ENCODE data around the gene TMEM258.
A peak's percentile ranks its signal among the peaks of the same experiment; 100 is the strongest.

The TMEM258 gene

DNA sequence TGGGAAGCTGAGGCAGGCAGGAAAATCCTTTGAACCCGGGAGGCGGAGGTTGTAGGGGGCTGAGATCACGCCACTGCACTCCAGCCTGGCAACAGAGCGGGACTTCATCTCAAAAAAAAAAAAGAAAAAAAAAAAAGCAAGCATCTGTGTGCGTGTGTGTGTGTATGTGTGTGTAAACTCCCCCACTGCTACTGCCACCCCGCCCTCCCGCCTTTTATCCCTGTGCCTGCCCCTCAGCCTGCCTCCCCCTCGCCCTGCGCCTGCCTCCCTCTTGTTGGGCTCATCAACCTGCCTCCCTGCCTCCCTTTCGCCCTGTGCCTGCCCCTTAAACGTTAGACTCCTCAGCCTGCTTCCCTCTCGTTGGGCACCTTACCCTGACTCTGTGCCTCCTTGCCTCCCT lies 18.0 kb downstream of the TMEM258 start:
- no peak for DNase-seq

DNA sequence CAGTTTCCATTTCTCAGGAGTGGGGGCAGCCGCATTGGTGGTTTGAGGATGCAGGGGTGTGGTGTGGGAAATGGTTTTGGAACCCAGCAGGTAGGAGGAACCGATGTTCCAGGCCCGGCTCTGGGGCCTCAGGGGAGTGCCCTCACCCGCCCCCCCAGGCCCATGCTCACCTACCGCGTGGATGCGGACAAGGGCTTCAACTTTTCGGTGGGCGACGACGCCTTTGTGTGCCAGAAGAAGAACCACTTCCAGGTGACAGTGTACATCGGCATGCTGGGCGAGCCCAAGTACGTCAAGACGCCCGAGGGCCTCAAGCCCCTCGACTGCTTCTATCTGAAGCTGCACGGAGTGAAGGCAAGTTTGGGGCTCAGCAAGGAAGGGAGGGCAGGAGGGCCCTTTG lies 18.6 kb downstream of the TMEM258 start:
- no peak for DNase-seq

DNA sequence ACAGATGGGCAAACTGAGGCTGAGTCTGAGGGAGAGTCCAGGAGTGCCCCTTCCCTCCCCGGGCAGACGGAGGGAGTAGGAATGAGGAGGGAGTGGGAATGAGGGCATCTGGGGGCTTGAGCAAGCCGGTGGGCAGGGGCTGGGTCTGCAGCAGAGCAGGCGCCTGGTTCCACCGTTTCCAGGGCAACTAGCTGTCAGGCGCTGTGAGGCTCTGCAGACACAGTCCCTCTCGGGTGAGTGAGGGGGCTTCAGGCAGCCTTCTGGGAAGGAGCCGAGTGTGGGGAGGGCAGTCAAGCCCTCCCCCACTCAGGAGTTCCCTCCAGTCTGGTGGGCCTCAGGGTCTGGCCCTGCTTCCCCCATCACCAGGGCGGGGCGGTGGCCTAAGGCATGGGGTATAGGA lies 19.0 kb downstream of the TMEM258 start:
- no peak for DNase-seq

DNA sequence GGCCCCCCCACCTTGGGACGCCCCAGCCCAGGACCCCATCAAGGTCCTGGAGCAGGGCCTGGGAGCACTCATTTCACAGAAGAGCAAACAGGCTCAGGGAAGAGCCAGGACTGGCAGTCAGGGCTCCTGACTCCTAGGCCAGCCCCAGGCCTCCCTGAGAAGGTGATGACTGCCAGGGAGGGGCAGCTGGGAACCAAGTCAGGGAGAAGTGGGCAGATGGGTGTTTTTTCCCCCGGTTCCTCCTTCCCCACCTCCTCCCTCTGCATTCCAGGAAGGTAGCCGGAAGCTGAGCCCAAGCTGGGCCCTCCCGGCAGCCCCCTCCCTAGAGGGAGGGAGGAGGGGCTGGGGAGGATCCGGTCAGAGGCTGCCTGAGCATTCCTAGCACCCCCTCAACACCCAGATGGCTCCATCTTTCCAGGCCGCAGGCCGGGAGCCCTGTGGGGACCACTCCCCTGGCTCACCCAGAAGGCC lies 20.4 kb downstream of the TMEM258 start:
- no peak for DNase-seq

DNA sequence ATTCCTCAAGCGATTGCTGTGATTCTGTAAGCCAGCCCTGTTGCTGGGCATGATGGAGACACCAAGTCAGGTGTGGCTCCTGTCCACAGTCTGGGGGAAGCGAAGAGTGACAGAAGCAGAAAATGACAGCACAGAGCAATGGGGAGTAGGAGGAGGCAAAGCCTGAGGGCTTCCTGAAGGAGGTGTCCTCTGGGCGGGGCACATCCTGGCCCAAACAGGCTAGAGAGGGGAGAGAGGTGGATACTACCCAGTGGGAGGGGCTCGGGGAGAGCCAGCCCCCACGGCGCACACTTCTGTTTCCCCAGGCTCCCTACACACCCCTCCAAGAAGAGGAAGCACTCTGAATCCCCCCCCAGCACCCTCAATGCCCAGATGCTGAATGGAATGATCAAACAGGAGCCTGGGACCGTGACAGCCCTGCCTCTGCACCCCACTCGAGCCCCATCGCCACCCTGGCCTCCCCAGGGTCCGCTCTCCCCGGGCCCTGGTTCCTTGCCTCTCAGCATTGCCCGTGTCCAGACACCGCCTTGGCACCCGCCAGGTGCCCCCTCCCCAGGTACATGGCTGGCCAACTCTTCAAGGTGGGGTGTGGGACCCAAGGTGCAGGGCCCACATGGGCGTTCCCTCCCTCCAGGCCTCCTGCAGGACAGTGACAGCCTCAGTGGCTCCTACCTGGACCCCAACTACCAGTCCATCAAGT lies 21.1 kb downstream of the TMEM258 start:
- peak; percentile 19 for DNase-seq

DNA sequence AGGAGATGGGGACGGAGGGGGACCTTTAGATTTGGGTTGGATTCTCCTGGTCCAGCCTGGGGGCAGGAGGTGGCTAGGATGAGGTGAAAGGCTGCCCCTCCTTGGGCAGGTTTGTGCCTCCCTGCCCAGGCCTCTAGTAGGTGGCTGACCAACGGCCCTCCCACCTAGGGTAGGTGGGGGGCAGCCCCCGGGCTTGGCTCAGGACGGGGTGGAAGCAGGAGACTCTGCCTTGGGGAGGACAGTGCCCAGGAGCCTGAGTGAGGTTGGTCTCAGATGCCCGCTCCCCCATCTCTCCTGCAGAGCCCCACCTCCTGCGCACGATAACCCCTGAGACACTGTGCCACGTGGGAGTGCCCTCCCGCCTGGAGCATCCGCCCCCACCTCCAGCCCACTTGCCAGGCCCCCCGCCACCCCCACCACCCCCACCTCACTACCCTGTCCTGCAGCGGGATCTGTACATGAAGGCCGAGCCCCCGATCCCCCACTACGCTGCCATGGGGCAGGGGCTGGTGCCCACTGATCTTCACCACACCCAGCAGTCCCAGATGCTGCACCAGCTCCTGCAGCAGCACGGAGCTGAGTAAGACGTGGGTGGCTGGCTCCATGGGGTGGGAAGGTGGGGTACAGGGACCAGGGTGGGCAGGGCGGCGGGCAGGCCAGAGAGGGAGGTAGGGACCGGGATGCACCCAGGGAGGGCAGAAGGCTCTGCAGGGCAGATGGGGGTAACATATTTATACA lies 22.3 kb downstream of the TMEM258 start:
- no peak for DNase-seq

DNA sequence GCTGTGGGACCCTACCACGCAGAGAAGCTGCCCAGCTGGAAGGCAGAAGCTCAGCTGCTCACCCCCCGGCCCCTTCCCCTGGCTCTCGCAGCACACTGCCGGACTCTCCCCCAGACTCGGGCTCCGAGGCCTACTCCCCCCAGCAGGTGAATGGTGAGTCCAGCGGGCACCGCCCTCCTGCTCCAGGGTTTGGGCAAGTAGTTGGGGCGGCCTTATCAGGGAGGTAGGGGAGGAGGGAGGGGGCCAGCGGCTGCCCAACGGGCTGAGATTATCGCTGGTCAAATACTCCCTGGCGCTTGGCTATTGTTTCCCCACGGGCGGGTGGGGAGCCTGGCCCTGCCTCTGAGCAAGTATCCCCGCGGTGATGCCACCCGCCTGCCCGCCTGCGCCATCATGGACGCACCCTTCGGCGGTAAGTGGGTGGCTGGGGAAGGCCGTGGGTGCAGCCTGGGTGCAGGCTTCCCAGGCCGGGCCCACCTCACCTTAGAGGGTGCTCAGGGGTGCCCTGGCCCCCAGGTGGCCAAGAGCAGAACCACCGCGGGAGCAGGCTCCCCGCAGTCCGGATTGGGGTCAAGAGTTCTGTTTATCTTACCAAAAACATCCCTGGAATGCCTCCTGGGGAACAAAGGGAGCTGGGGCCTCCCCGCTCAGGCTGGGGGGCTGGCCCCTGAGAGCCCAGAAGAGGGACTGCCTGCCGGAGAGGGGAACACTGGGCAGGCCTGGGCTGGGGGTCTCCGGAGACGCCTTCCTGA lies 23.1 kb downstream of the TMEM258 start:
- no peak for DNase-seq

DNA sequence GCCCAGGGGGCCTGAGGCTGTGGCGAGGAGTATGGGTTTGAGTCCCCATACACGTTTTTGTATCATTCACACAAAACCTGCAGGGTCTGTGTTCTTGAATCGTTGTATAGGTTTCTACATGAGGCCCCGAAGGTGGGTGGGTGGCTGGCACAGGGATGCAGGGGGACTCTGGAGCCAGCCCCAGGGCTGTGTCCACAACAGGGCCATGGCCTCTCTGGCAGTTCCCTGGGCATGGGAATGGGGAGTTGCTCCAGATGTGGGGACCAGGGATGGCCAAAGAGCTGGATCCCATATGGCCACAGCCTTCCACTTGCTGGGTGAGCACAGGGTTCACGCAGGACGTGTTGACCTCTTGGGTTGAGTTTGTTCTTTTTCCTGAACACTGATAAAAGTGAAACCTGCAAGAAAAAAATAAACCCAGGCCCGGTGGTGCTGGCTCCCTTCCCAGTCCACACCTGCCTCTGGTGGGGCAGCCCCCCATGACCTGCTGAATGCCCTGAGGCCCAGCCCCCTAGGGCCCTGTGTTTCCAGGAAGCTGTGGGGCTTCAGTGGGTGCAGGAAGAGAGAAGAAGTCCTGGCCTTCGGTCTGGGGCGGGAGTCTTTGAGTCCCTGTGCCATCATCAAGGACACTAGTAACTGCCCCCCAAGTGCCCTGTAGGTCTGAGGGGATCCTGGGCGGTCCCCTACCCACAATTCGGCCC lies 23.9 kb downstream of the TMEM258 start:
- DNase-seq, result no peak

DNA sequence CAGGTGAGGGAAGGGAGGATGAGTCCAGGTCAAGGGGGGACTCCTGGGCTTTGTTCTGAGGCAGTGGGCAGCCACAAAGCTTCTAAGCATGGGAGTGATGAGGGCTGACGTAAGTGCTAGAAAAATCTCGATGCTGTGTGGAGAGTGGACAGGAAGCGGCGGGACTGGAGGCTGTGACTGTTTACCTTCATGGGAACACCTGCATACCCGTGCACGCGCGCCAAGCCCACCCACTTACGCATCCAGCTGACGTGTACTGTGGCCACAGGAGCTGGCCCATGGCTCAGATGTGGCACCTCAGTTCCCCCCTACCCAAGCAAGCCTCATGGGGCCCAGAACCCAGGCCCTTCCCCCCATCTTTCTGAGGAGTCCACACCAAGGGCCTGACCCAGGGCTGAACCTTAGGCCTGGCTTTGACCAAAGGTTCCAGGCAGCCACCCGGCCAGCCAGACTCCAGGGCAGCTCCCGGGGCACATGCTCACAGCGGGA lies 26.0 kb downstream of the TMEM258 start:
- no peak for DNase-seq

DNA sequence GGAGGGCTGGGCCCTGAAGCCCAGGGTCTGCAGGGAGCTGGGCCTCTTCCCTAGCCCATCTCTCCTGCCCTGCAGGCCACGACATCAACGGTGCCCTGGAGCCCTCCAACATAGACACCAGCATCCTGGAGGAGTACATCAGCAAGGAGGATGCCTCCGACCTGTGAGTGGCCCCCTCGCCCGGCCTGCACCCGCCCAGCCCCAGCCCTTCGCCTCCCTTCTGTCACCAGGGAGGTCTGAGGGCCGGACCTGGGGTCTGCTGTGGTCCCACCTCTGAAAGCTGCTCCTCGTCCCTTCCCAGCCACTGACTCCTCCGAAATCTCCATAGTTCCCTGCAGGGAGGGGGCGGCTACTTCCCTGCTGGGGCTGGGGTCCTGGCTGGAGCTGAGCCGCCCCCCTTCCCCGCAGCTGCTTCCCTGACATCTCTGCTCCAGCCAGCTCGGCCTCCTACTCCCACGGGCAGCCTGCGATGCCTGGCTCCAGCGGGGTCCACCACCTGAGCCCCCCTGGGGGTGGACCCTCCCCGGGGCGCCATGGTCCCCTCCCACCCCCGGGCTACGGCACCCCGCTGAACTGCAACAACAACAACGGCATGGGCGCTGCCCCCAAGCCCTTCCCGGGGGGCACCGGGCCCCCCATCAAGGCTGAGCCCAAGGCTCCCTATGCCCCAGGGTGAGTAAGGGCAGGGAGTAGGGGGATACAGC lies 26.7 kb downstream of the TMEM258 start:
- DNase-seq, result no peak

DNA sequence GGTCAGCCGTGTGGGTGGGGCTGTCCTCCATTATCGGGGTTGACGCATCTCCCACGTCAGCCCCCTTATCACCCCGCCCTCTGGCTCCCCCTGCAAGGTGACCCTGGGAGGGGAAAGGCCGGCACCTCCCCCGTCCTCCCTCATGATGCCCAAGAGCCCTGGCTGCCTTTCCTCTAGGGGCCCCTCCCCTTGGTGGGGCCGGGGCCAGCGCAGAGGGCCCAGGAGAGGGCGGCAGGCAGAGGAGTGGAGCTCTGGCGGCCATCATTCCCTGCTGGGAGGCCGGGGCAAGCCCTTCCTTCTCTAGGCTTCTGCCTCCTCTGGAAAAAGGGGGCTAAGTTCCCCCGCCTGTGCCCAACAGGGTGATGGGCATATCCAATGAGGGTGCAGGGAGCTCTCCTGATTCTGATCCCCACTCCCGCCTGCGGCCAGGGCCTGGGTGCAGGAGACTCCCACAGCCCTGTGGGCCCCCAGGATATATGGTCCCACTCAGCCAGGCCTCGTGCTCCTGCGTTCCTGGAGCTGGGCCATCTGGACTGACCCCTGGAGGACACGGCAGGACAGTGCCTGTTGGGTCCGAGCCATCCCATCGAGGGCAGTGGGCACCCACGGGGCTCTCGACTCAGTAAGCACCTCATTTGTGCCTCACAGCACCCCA lies 27.7 kb downstream of the TMEM258 start:
- DNase-seq, result no peak

DNA sequence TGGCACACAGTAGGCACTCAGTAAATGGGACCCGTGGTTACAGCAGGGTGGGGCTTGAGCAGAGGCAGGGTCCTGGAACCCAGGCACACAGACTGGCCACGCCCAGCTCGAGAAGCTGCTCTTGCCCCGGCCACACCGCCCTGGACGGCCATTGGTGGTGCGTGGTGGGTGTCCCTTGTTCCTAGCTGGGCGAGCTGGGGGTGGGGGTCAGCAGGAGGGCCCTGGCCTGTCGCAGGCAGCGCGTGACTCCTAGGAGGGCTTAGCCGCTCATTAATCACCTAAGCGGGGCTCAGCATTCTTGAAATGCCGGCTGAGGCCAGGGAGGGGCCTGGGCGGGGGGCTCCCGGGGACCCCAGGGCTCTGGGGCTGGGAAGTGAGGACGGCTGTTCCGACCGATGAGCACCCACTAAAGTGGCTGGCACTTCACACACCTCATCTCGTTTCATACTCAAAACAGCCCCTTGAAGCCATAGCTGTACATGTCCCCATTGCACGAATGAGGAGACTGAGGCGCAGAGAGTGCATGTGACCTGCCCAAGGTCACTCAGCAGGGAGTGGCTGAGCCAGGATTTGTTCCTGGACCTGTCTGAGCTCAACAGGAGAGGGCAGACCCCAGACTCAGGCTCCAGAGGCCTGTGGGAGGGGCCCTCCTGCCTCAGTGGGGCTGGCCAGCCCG lies 28.3 kb downstream of the TMEM258 start:
- no peak for DNase-seq

DNA sequence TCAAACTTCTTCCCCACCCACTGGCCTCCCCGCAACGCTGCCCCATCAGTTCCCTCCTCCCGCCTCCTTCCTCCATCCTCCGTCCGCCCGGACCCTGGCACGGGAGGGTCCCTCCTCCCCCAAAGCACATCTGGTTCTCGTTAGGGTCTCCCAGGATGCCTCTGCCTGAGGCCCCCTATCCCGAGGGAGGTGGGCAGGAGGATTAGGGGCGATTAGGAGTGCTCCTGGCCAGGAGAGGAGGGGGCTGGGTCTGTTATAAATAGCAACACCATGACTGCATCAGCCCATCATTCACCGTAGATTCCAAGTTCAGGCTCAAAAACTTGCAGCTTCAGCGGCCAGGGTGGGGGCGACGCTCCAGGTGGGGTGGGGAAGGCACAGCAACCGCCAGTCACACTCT lies 29.6 kb downstream of the TMEM258 start:
- no peak for DNase-seq

DNA sequence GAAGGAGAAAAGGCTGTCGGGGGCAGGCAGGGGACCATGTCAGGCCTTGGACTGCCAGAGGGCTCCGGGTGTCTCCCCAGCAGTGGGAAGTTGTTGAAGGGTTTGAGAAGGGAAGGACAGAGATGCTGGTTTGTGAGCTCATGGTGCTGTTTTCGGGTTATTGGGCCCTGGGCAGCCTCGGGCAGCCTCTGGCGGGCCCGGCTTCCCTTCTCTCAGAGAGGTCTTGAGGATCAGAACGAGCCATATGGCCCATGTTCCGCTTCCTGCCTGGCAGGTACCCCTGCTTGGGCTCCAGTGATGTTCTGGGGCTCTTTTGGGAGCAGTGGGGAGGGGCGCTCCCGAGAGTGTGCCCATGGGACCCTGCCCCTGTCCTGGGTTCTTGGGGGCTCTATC lies 30.2 kb downstream of the TMEM258 start:
- no peak for DNase-seq

DNA sequence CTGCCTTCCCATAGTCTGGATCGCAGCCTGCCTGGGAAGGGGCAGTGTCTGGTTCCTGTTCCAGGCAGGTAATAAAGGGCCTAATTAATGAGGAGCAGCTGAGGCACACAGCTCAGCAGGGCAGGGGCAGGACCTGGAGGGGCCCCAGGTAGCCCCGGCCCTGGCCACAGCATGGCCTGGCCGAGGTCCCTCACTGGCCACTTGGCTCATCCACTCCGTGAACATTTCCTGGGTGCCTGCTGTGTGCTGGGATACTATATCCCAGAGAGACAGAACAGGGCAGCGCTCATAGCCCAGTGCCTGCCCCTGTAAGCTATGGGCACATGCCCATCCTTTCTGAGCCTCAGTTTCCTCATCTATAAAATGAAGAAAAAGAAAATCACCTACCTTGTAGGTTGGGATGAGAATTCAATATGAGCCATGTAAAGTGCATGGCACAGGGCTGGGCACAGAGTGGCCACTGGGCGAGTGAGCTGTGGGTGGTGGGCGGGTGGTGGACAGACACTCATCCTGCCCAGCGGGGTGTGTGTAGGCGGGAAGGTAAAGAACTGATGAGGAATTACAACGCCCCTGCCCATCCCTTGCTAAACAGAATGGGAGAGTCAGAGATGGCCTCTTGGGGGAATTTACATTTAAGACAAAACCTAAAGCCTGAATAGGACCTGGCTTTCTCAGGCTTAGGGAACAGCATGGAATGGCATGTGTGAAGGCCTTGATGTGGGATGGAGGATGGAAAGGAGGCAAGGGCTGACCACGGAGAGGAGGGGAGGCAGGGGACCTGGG lies 30.8 kb downstream of the TMEM258 start:
- no peak for DNase-seq

DNA sequence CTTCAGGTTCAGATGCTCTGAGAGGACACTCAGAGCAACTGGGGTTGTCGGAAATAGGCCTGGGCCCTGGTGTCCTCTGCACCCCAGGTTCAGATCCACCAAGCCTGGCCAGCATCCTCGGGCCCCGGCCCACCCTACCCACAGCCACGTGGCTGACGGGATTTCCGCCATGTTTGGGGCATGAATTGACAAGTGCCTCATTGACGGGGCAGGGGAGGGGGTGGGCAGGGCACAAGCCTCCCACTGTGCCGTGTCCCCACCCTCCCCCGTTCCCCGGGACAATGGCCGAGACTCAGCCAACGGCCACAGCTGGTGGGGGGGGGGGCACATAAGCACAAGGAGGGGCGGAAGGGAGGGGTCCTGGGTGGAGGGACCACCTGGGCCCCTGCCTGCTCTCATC lies 31.5 kb downstream of the TMEM258 start:
- DNase-seq, result no peak

DNA sequence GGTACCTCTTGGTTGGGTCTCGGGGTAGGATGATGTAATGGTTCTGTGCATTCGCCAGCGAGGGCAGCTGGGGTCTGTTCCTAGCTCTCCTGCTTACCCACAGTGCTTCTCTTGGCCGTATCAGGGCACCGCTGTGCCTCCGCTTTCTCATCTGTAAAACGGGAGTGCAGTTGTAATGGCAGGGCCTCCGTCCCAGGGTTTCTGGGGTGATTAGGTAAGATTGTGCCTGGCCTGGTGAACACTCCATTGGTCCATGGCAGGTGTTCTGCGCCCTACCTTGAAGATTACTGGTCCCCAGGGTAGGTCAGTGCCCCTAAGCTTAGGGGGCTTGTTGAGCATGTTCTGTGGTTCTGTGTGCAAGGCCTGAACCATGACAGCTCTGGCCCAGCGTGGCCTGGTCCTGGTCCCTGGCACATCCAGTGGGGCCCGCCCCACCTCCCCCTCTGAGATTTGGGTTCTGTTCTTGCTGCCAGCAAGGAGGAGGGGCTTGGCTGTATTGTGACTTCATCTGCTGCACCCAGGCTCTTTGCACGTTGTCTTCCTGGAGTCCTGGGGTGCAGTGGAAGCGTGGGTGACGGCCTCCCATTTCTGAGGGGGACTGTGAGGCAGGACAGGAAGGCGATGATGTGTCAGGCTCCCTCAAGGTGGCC lies 35.1 kb downstream of the TMEM258 start:
- DNase-seq, result no peak

DNA sequence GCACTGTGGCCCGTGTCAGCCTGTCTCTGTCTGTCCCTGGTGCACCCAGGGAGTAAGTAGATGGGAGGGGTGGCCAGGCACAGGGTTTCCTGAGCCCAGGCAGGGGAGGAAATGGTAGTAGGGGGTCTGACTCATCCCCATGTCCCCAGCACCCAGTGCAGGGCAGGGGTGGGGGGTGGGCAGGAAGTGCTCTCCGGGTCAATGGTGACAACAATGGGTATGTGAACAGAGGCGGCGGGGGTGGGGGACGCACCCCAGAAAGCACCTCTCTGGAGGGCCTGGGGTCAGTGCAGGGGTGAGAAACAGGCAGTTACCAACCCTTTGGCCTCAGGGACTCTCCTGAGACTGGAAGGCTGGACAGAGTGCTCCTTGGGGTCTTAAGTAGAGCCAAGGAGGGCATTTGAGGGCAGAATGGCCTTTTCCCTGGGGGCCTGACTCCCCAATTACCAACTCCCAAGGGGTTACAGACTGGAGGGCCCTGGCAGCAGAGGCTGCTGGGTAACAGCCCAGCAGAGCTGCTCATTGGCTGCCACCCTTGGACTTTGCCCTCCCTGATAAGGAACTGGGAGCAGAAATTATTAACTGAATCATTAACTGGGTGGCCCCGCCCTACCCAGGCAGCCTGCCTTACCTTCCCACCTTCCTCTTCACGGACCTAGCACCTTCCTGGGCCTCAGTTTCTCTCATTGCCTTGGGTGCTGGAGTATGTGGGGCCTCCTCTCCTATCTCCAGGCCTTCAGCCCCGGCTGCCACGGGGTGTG lies 35.8 kb downstream of the TMEM258 start:
- DNase-seq, result peak; percentile 16

DNA sequence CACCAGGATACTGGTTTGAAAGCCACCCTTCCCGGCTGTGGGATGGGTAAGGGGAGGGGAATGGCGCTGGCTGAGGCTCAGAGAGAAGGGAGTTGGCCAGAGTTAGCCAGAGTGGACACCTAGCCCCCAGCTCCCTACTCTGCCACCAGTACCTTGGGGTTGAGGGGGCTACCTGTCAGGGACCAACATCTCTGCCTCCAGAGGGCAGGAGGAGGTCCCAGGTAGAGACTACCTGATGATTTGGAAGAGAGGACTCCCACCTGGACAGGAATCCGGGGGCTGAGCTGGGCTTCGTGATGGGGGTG lies 36.3 kb downstream of the TMEM258 start:
- DNase-seq, result no peak
